ENCODE measurements around the gene GSTO2.
"Not testable (repeated sequence)": the region's sequence is repeated elsewhere in the genome, so short reads cannot be mapped to it uniquely, and the experiment has no call there.

Gene GSTO2

DNA sequence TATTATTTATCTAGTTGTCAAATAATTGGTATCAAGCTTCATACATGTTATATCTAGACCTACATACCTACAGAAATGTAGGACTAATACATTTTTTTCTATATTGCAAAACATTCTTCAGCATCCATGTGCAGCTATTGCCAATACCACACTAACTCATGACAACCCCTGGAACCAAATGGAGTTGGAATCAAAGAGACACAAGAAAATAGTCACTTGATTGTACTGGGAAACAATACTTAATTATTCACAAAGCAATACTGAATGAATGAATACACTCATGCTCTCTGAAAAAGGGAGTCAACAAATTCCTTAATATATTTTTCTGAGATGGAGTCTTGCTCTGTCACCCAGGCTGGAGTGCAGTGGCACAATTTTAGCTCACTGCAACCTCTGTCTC is 26.4 kb upstream of the GSTO2 start:
- Histone ChIP-seq H3K4me3 (ENCODE audit: insufficient read depth, low read depth, low read length) (no peak overlapping the region), H3K36me3 (ENCODE audit: control insufficient read depth, insufficient read depth, low read length) (no peaks in the 10 kb centered on the region), H3K27ac (ENCODE audit: insufficient read depth, low read depth, low read length, poor library complexity, severe bottlenecking) (no peak overlapping the region), H3K4me1 (ENCODE audit: control insufficient read depth, insufficient read depth, low read length) (no peaks in the 10 kb centered on the region), H3K9me3 (ENCODE audit: control insufficient read depth, low read length) (no peaks in the 10 kb centered on the region), H3K27me3 (ENCODE audit: control insufficient read depth, insufficient read depth, low read length, poor library complexity, severe bottlenecking) (no peaks in the 10 kb centered on the region)

DNA sequence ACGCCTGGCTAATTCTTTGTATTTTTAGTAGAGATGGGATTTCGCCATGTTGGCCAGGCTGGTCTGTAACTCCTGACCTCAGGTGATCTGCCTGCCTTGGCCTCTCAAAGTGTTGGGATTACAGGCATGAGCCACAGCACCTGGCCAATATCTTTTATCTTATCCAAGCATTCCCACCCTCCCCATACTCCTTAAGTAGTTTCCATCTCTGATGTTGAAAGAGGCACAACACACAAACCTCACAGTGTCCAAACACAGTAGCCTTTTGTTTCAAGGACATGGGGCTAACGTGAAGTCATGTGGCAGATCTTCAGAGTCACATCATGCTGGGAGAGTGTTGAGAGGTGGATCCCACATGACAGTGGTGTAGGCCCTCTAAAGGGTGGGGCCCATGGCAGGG is 26.0 kb upstream of the GSTO2 start:
- not testable (repeated sequence) for H3K9me3 ChIP-seq (ENCODE audit: control insufficient read depth, low read length); H3K36me3 ChIP-seq (ENCODE audit: control insufficient read depth, insufficient read depth, low read length); H3K4me3 ChIP-seq (ENCODE audit: insufficient read depth, low read depth, low read length); H3K27ac ChIP-seq (ENCODE audit: insufficient read depth, low read depth, low read length, poor library complexity, severe bottlenecking); H3K27me3 ChIP-seq (ENCODE audit: control insufficient read depth, insufficient read depth, low read length, poor library complexity, severe bottlenecking); H3K4me1 ChIP-seq (ENCODE audit: control insufficient read depth, insufficient read depth, low read length)
- 90 to 96% methylated on average over 3 of the region's 3 CpGs for WGBS, 2 experiments

DNA sequence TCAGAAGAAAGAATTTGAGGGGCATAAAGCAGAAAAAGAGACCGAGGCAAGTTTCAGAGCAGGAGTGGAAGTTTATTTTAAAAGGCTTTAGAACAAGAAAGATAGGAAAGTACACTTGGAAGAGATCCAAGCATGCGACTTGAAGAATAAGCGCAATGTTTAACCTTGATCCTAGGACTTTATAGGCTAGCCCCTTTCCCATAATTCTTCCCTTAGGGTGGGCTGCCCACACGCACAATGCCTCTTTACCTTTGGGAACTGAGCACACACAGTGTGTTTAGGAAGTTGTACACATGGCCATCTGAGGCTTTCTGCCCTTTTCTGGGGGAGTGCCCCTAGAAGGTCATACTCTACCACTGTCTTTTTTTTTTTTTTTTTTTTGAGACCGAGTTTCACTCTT is 25.5 kb upstream of the GSTO2 start:
- WGBS, 2 experiments: 92 to 93% methylated on average over 5 of the region's 5 CpGs

DNA sequence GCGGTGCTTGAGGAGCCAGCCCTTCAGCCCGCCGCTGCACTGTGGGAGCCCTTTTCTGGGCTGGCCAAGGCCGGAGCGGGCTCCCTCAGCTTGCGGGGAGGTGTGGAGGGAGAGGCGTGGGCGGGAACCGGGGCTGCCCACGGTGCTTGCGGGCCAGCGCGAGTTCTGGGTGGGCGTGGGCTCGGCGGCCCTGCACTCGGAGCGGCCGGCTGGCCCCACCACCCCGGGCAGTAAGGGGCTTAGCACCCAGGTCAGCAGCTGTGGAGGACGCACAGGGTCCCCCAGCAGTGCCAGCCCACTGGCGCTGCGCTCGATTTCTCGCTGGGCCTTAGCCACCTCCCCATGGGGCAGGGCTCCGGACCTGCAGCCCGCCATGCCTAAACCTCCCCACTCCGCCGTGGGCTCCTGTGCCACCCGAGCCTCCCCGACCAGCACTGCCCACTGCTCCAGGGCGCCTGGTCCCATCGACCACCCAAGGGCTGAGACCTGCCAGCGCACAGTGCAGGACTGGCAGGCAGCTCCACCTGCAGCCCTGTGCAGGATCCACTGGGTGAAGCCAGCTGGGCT is 23.8 kb upstream of the GSTO2 start:
- WGBS, 2 experiments: 95 to 96% methylated on average over 34 of the region's 34 CpGs
- Histone ChIP-seq H3K36me3 (ENCODE audit: control insufficient read depth, insufficient read depth, low read length) (no peaks in the 10 kb centered on the region), H3K9me3 (ENCODE audit: control insufficient read depth, low read length) (no peaks in the 10 kb centered on the region), H3K27me3 (ENCODE audit: control insufficient read depth, insufficient read depth, low read length, poor library complexity, severe bottlenecking) (no peaks in the 10 kb centered on the region), H3K4me1 (ENCODE audit: control insufficient read depth, insufficient read depth, low read length) (no peaks in the 10 kb centered on the region), H3K4me3 (ENCODE audit: insufficient read depth, low read depth, low read length) (no peak overlapping the region), H3K27ac (ENCODE audit: insufficient read depth, low read depth, low read length, poor library complexity, severe bottlenecking) (no peak overlapping the region)

More for the DNA sequence above, 25.5 kb upstream of the GSTO2 start:
- Histone ChIP-seq H3K4me1 (ENCODE audit: control insufficient read depth, insufficient read depth, low read length) (no peaks in the 10 kb centered on the region), H3K36me3 (ENCODE audit: control insufficient read depth, insufficient read depth, low read length) (no peaks in the 10 kb centered on the region), H3K4me3 (ENCODE audit: insufficient read depth, low read depth, low read length) (no peak overlapping the region), H3K27me3 (ENCODE audit: control insufficient read depth, insufficient read depth, low read length, poor library complexity, severe bottlenecking) (no peaks in the 10 kb centered on the region), H3K9me3 (ENCODE audit: control insufficient read depth, low read length) (no peaks in the 10 kb centered on the region), H3K27ac (ENCODE audit: insufficient read depth, low read depth, low read length, poor library complexity, severe bottlenecking) (no peak overlapping the region)

DNA sequence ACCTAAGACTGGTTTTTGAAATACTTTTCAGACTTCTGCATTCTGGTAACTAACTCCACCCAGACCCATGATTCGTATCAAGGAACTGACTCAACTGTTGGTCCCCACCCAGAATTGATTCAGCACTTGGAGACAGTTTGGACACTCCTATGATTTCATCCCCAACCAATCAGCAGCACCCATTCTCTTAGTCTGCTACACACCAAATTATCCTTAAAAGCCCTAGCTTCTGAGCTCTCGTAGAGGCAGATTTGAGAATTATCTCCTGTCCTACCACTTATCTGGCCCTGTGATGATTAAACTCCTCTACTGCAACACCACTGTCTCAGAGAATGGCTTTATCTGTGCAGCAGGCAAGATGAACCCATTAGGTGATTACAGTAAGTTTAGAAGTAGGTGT is 22.0 kb upstream of the GSTO2 start:
- H3K27ac ChIP-seq (ENCODE audit: insufficient read depth, low read depth, low read length, poor library complexity, severe bottlenecking): no peak overlapping the region
- no peaks in the 10 kb centered on the region for H3K27me3 ChIP-seq (ENCODE audit: control insufficient read depth, insufficient read depth, low read length, poor library complexity, severe bottlenecking)
- no peaks in the 10 kb centered on the region for H3K9me3 ChIP-seq (ENCODE audit: control insufficient read depth, low read length)
- no peak overlapping the region for H3K4me3 ChIP-seq (ENCODE audit: insufficient read depth, low read depth, low read length)
- no peaks in the 10 kb centered on the region for H3K36me3 ChIP-seq (ENCODE audit: control insufficient read depth, insufficient read depth, low read length)
- WGBS, 2 experiments: 93 to 95% methylated on average over 2 of the region's 2 CpGs
- no peaks in the 10 kb centered on the region for H3K4me1 ChIP-seq (ENCODE audit: control insufficient read depth, insufficient read depth, low read length)

DNA sequence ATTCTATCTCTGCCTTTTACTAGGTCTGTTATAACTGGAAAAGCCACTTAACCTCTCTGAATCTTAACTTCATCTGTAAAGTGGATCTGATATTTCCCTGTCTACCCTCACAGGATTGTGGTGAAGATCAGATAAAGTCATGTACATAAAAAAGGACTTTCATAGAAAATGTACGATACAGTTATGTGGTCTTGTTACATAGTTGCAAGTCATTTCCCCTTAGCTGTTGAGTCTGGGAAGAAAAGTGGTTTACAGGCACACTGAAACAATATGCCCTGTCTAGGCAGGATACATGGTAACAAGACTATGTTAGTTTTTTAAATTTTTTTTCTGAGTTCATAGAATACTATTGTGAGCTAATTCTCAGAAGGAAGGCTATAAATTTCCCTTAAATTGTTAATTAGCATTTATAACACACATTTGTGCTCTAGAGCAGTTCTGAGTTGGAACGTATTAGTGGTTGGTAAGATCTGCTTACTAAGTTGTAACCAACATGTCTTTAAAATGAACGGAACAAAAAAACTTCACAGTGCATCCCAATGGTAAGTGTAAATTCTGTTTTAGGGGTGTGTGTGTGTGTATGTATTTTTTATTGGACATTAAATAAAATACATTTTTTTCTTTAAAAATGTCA is 21.4 kb upstream of the GSTO2 start:
- no peak overlapping the region for H3K27ac ChIP-seq (ENCODE audit: insufficient read depth, low read depth, low read length, poor library complexity, severe bottlenecking)
- no peaks in the 10 kb centered on the region for H3K4me1 ChIP-seq (ENCODE audit: control insufficient read depth, insufficient read depth, low read length)
- WGBS, 2 experiments: 96 to 99% methylated on average over 3 of the region's 3 CpGs
- H3K9me3 ChIP-seq (ENCODE audit: control insufficient read depth, low read length): no peaks in the 10 kb centered on the region
- H3K27me3 ChIP-seq (ENCODE audit: control insufficient read depth, insufficient read depth, low read length, poor library complexity, severe bottlenecking): peaks cover 5% of the 10 kb centered on the region
- no peaks in the 10 kb centered on the region for H3K36me3 ChIP-seq (ENCODE audit: control insufficient read depth, insufficient read depth, low read length)
- no peak overlapping the region for H3K4me3 ChIP-seq (ENCODE audit: insufficient read depth, low read depth, low read length)

DNA sequence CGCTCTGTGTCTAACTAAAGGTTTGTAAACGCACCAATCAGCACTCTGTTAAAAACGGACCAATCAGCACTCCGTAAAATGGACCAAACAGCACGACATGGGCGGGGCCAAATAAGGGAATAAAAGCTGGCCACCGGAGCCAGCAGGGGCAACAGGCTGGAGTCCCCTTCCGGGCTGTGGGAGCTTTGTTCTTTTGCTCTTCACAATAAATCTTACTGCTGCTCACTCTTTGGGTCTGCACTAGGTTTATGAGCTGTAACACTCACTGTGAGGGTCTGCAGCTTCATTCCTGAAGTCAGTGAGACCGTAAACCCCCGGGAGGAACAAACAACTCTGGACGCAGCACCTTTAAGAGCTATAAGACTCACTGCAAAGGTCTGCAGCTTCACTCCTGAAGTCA is 20.1 kb upstream of the GSTO2 start:
- 91 to 92% methylated on average over 11 of the region's 11 CpGs for WGBS, 2 experiments

DNA sequence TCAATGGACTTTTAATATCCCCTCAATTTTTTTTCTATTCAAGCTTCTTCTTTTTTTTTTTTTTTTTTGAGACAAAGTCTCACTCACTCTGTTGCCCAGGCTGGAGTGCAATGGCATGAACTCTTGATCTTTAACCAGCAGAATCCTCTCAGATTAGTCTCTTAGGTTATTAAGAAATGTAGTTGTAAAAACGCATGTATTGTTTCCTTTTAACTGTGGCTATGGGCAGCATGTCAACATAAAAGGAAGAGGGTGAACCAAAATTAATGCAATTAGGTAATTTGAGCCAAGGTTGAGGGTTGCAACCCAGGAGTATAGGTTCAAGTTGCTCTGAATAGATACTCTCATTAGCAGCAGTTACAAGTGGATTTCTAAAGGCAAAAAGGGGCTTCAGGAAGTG is 18.6 kb upstream of the GSTO2 start:
- Histone ChIP-seq H3K36me3 (ENCODE audit: control insufficient read depth, insufficient read depth, low read length) (no peaks in the 10 kb centered on the region), H3K27me3 (ENCODE audit: control insufficient read depth, insufficient read depth, low read length, poor library complexity, severe bottlenecking) (peaks cover 32% of the 10 kb centered on the region), H3K27ac (ENCODE audit: insufficient read depth, low read depth, low read length, poor library complexity, severe bottlenecking) (no peak overlapping the region), H3K4me1 (ENCODE audit: control insufficient read depth, insufficient read depth, low read length) (peaks cover 9% of the 10 kb centered on the region), H3K4me3 (ENCODE audit: insufficient read depth, low read depth, low read length) (no peak overlapping the region), H3K9me3 (ENCODE audit: control insufficient read depth, low read length) (no peaks in the 10 kb centered on the region)
- 70 to 83% methylated on average over 1 of the region's 1 CpG for WGBS, 2 experiments

More for the DNA sequence above, 20.1 kb upstream of the GSTO2 start:
- H3K27me3 ChIP-seq (ENCODE audit: control insufficient read depth, insufficient read depth, low read length, poor library complexity, severe bottlenecking): peaks cover 18% of the 10 kb centered on the region
- H3K27ac ChIP-seq (ENCODE audit: insufficient read depth, low read depth, low read length, poor library complexity, severe bottlenecking); H3K4me1 ChIP-seq (ENCODE audit: control insufficient read depth, insufficient read depth, low read length); H3K36me3 ChIP-seq (ENCODE audit: control insufficient read depth, insufficient read depth, low read length); H3K4me3 ChIP-seq (ENCODE audit: insufficient read depth, low read depth, low read length); H3K9me3 ChIP-seq (ENCODE audit: control insufficient read depth, low read length): not testable (repeated sequence)

DNA sequence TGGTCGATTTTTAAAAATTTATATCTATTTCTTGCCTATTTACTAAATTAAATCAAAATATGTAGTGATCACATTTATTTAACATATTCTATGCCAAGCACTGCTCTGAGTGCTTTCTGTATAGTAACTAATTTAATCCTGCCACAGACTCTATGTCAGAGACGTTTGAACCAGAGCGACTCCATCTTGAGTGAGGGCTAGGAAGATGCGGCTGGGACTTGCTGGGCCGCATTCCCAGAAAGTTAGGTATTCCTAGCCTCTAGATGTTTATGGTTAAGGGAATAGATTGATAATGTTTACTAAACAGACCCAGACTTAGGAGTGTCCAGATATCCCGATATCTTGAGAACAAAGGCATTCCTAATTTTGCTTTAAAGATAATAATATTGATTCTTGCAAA is 17.5 kb upstream of the GSTO2 start:
- Histone ChIP-seq H3K27ac (ENCODE audit: insufficient read depth, low read depth, low read length, poor library complexity, severe bottlenecking) (no peak overlapping the region), H3K9me3 (ENCODE audit: control insufficient read depth, low read length) (no peaks in the 10 kb centered on the region), H3K4me3 (ENCODE audit: insufficient read depth, low read depth, low read length) (no peak overlapping the region), H3K36me3 (ENCODE audit: control insufficient read depth, insufficient read depth, low read length) (no peaks in the 10 kb centered on the region), H3K27me3 (ENCODE audit: control insufficient read depth, insufficient read depth, low read length, poor library complexity, severe bottlenecking) (peaks cover 39% of the 10 kb centered on the region), H3K4me1 (ENCODE audit: control insufficient read depth, insufficient read depth, low read length) (peaks cover 12% of the 10 kb centered on the region)
- 88 to 95% methylated on average over 4 to 5 of the region's 6 CpGs for WGBS, 2 experiments

DNA sequence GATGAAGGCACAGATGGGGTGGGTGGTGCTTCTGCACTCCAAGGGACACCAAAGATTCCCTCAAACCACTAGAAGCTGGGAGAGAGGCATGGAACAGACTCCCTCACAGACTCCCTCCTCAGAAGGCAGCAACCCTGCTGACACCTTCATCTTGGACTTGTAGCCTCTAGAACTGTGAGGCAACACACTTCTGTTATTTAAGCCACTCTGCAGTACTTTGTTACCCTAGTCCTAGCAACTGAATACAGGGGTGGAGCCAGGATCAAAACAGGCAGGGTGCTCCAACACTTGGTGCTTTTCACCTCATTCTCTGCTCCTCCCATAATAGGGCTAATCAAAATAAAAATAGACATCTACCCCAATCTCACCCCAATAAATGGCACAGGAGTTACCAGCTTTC is 16.6 kb upstream of the GSTO2 start:
- Histone ChIP-seq H3K4me1 (ENCODE audit: control insufficient read depth, insufficient read depth, low read length) (peaks cover 12% of the 10 kb centered on the region), H3K4me3 (ENCODE audit: insufficient read depth, low read depth, low read length) (no peak overlapping the region), H3K36me3 (ENCODE audit: control insufficient read depth, insufficient read depth, low read length) (no peaks in the 10 kb centered on the region), H3K9me3 (ENCODE audit: control insufficient read depth, low read length) (no peaks in the 10 kb centered on the region), H3K27ac (ENCODE audit: insufficient read depth, low read depth, low read length, poor library complexity, severe bottlenecking) (no peak overlapping the region), H3K27me3 (ENCODE audit: control insufficient read depth, insufficient read depth, low read length, poor library complexity, severe bottlenecking) (peaks cover 39% of the 10 kb centered on the region)

DNA sequence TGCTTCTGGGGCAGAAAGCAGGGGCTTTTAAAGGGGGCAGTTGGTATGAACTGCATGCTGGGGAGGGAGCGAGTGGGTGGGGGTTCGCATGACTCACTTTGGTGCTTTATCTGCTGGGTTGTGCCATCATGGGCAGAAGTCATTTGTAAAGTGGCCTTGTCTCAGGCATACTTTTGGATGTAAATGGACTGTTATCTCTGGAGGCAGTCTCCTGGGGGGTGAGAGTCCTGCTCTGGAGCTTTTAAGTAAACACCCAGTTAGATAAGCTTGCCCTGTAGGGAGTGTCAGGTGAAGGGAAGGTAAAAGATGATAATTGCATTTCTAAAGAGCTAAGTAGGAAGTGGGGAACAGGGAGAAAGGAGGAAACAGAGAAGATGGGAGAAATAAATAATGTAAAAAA is 15.9 kb upstream of the GSTO2 start:
- Histone ChIP-seq H3K27me3 (ENCODE audit: control insufficient read depth, insufficient read depth, low read length, poor library complexity, severe bottlenecking) (peaks cover 39% of the 10 kb centered on the region), H3K9me3 (ENCODE audit: control insufficient read depth, low read length) (no peaks in the 10 kb centered on the region), H3K36me3 (ENCODE audit: control insufficient read depth, insufficient read depth, low read length) (no peaks in the 10 kb centered on the region), H3K4me3 (ENCODE audit: insufficient read depth, low read depth, low read length) (no peak overlapping the region), H3K27ac (ENCODE audit: insufficient read depth, low read depth, low read length, poor library complexity, severe bottlenecking) (no peak overlapping the region), H3K4me1 (ENCODE audit: control insufficient read depth, insufficient read depth, low read length) (peaks cover 12% of the 10 kb centered on the region)
- 31 to 35% methylated on average over 2 of the region's 2 CpGs for WGBS, 2 experiments

Data from ectodermal cell (in vitro differentiated cells).